GM18520 (cell line): ENCODE data around the gene CABLES1.

Experiments used
- ATAC-seq: cut with Tn5 transposase; IDR thresholded peaks from one replicate; pipeline ENCODE4 v1.9.1; 2021; ENCODE audit not compliant: unreplicated experiment

The CABLES1 gene

GRCh38 chr18:23189768-23190661, 54.7 kb downstream of the CABLES1 start:
- ATAC-seq = no peak

DNA sequence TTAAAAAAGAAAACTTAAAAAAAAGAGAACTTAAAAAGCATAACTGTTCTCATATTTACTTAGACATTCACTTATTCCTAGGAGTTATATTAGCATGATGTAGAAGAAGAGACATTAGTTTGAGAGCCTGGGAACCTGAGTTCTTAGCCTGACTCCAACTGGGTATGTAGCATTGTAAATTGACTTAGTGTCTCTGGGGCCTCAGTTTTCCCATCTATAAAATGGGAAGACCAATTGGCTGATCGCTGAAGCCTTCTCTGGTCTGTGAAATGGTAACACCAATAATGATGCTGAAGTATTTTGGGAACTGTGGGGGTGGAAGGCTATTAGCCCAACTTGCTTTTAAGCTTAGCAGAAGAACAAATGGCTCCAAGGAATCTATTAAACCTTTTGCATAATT, 55.9 kb downstream of the CABLES1 start:
- no peak for ATAC-seq

DNA sequence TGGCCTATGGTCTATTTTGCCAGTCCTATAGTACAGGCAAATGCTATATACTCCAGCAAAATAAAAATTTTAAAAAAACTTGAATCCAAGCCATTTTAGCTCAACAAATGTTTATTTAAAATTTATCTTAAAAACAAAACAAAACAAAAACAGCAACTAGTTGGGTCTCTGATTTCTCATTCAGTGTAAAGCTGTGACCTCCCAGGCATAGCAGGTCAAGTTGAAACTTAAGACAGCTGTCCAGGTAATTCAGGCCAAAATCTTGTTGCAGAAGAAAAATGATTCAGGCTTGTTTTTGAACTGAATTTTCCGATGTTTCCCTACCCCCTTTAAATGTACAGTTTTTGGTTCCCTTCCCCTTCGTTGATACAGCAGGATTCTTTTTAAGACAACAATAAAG, 58.5 kb downstream of the CABLES1 start:
- ATAC-seq = no peak

GRCh38 chr18:23194155-23194996, 59.1 kb downstream of the CABLES1 start:
- ATAC-seq = no peak

- no peak for ATAC-seq
Observed at GRCh38 chr18:23194997-23195957, 60.0 kb downstream of the CABLES1 start.

- ATAC-seq = no peak
Observed at GRCh38 chr18:23196119-23197007, 61.1 kb downstream of the CABLES1 start.

- ATAC-seq = no peak
Observed at GRCh38 chr18:23198217-23198845, 63.0 kb downstream of the CABLES1 start.

GRCh38 chr18:23200756-23201155, 65.5 kb downstream of the CABLES1 start:
- ATAC-seq = no peak

GRCh38 chr18:23201741-23202140, 66.5 kb downstream of the CABLES1 start:
- no peak for ATAC-seq

- no peak for ATAC-seq
Observed at GRCh38 chr18:23203891-23204432, 68.7 kb downstream of the CABLES1 start.

DNA sequence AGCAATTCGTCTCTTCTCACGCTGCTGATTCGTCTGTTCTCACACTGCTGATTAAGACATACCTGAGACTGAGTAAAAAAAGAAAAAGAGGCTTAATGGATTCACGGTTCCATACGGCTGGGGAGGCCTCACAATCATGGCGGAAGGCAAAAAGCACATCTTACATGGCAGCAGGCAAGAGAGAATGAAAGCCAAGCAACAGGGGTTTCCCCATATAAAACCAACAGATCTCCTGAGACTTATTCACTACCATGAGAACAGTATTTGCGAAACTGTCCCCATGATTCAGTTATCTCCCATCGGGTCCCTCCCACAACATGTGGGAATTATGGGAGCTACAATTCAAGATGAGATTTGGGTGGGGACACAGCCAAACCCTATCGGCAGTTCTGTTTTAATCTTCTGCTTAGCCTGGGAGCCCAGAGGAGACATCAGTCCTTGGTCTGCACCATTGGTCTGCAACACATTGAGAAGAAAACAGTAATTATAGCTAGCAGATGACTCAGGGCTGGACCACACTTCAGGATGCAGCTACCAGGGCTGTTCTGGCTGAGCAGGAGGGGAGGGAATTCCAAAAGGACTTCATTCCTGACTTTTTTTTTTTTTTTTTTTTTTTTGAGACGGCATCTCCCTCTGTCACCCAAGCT, 69.4 kb downstream of the CABLES1 start:
- no peak for ATAC-seq

DNA sequence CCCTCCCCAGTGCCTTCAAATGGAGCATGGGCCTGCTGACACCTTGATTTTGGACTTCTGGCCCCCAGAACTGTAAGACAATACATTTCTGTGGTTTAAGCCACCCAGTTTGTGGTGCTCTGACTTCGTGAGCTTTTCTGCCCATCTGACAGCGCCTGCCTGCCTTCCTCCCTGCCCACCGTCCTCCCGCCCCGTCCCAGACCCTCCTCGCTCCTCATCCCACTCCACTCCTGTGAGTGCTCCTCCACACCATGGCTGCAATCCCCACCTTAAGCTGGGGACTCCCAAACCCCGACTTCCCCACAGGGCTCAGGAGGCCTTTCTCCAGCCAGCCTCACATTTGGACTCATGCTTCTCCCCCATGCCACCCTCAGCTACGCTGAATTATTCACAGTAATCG, 70.7 kb downstream of the CABLES1 start:
- no peak for ATAC-seq

GRCh38 chr18:23207191-23207955, 72.1 kb downstream of the CABLES1 start:
- ATAC-seq = no peak

- no peak for ATAC-seq
Observed at GRCh38 chr18:23207994-23208393, 72.7 kb downstream of the CABLES1 start.

DNA sequence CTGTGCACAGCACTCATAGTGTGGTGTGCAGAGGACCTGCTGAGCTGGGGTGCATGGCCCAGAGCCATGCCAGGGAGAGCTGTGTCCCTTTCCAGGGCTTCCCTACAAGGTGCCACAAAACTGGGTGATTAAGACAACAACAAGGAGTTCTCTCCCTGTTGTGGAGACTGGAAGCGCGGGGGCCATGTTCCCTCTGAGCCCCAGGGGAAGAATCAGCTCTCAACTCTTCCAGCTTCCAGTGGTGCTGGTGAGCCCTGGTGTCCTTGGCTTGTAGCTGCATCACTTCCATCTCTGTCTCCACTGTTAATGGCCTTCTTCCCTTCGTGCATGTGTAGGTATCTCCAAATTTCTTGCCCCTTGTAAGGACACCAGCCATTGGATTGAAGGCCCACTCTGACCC, 73.3 kb downstream of the CABLES1 start:
- no peak for ATAC-seq

GRCh38 chr18:23209031-23209430, 73.7 kb downstream of the CABLES1 start:
- ATAC-seq = no peak

GRCh38 chr18:23209796-23210195, 74.5 kb downstream of the CABLES1 start:
- no peak for ATAC-seq

- ATAC-seq = no peak
Observed at GRCh38 chr18:23210526-23210925, 75.2 kb downstream of the CABLES1 start.
